HepG2 (cell line): Measurements from ENCODE around the gene DLL4. TPM values are rescaled to one million over a fixed set of nuclear protein-coding genes. Genes with fewer than 3 reads are reported as not detected.

Experiments
- ARID2 ChIP-seq: sonication (generic); formaldehyde crosslinking; IDR thresholded peaks from 2 replicates; pipeline ENCODE4 v1.8.1; 2022; ENCODE audit warnings: mild to moderate bottlenecking, missing genetic modification reagents, borderline replicate concordance
- ASH2L ChIP-seq: fragments of 300-600, 200-600 bp; sonication (generic); IDR thresholded peaks from 2 replicates; pipeline ENCODE4 v1.7.0; 2017; ENCODE audit warnings: low read depth, mild to moderate bottlenecking, moderate library complexity, mixed read lengths, low read length; ENCODE audit not compliant: insufficient read length
- CBX2 ChIP-seq, 2 experiments: fragments of 200-600 bp in 1 of 2; sonication (generic); formaldehyde crosslinking in 1 of 2; IDR thresholded peaks; 2 replicates each; pipeline versions ENCODE4 v1.7.0 to v1.8.1; 2018 to 2022; ENCODE audit warnings: low read depth in 2 of 2, low read length in 1 of 2, mild to moderate bottlenecking in 1 of 2, missing genetic modification reagents in 1 of 2
- ETV5 ChIP-seq: IDR thresholded peaks from 2 replicates; pipeline ENCODE4 v1.6.1; 2018; ENCODE audit warnings: missing biosample characterization, missing genetic modification reagents, inconsistent platforms, borderline replicate concordance
- GTF2F1 ChIP-seq: fragments of 150-350 bp; IDR thresholded peaks from 2 replicates; pipeline ENCODE4 v1.6.1; 2014; ENCODE audit warnings: low read length
- HINFP ChIP-seq: sonication (generic); formaldehyde crosslinking; IDR thresholded peaks from 2 replicates; pipeline ENCODE4 v1.4.0; 2020; ENCODE audit warnings: low read depth, mild to moderate bottlenecking, missing genetic modification reagents
- HNRNPH1 ChIP-seq: fragments of 200-400 bp; formaldehyde crosslinking; optimal IDR thresholded peaks from 2 replicates; pipeline ENCODE3; 2017; ENCODE audit warnings: mild to moderate bottlenecking, low read depth, low read length
- KDM1A ChIP-seq: IDR thresholded peaks from 2 replicates; pipeline ENCODE4 v1.6.1; 2016; ENCODE audit warnings: missing compliant biosample characterization
- KLF16 ChIP-seq, 2 experiments: sonication (generic) in 1 of 2; formaldehyde crosslinking in 1 of 2; IDR thresholded peaks; 2 replicates each; pipeline versions ENCODE4 v1.6.1 to v1.8.0; 2016 to 2023; ENCODE audit warnings: missing genetic modification reagents in 2 of 2, missing compliant biosample characterization in 1 of 2
- PHB2 ChIP-seq: fragments of 450-650 bp; IDR thresholded peaks from 2 replicates; pipeline ENCODE4 v1.6.1; 2018; ENCODE audit not compliant: partially characterized antibody
- TEF ChIP-seq: sonication (generic); formaldehyde crosslinking; IDR thresholded peaks from 2 replicates; pipeline ENCODE4 v1.5.0; 2020; ENCODE audit warnings: missing genetic modification reagents
- ZBTB3 ChIP-seq: sonication (generic); formaldehyde crosslinking; IDR thresholded peaks from 2 replicates; pipeline ENCODE4 v1.4.0; 2020; ENCODE audit warnings: low read depth, mild to moderate bottlenecking, moderate library complexity, missing genetic modification reagents, borderline replicate concordance
- ZFP41 ChIP-seq: sonication (generic); formaldehyde crosslinking; IDR thresholded peaks from 2 replicates; pipeline ENCODE4 v1.4.0; 2020; ENCODE audit warnings: mild to moderate bottlenecking, missing genetic modification reagents, borderline replicate concordance
- ZFP90 ChIP-seq: sonication (generic); formaldehyde crosslinking; IDR thresholded peaks from 2 replicates; pipeline ENCODE4 v1.8.0; 2022; ENCODE audit warnings: missing genetic modification reagents, mild to moderate bottlenecking, inconsistent platforms, borderline replicate concordance
- ZMYM3 ChIP-seq: sonication (generic); formaldehyde crosslinking; IDR thresholded peaks from 2 replicates; pipeline ENCODE4 v1.5.1; 2020; ENCODE audit warnings: mild to moderate bottlenecking, missing genetic modification reagents
- ZNF101 ChIP-seq: sonication (generic); formaldehyde crosslinking; IDR thresholded peaks from 2 replicates; pipeline ENCODE4 v1.4.0; 2020; ENCODE audit warnings: mild to moderate bottlenecking, low read depth, missing genetic modification reagents, borderline replicate concordance
- ZNF205 ChIP-seq: IDR thresholded peaks from 2 replicates; pipeline ENCODE4 v1.6.1; 2018; ENCODE audit warnings: missing biosample characterization, missing genetic modification reagents
- ZNF44 ChIP-seq: sonication (generic); formaldehyde crosslinking; IDR thresholded peaks from 2 replicates; pipeline ENCODE4 v1.5.1; 2020; ENCODE audit warnings: mild to moderate bottlenecking, missing genetic modification reagents
- ZNF484 ChIP-seq: sonication (generic); formaldehyde crosslinking; IDR thresholded peaks from 2 replicates; pipeline ENCODE4 v1.5.1; 2020; ENCODE audit warnings: mild to moderate bottlenecking, low read depth, missing genetic modification reagents, borderline replicate concordance
- ZNF567 ChIP-seq: sonication (generic); formaldehyde crosslinking; IDR thresholded peaks from 2 replicates; pipeline ENCODE4 v1.8.1; 2023; ENCODE audit warnings: mild to moderate bottlenecking, missing genetic modification reagents, borderline replicate concordance
- ZNF781 ChIP-seq: sonication (generic); formaldehyde crosslinking; IDR thresholded peaks from 2 replicates; pipeline ENCODE4 v1.5.1; 2020; ENCODE audit warnings: borderline replicate concordance, mild to moderate bottlenecking, missing genetic modification reagents; ENCODE audit errors: not compliant biosample characterization
- ZSCAN20 ChIP-seq: sonication (generic); formaldehyde crosslinking; IDR thresholded peaks from 2 replicates; pipeline ENCODE4 v1.4.0; 2020; ENCODE audit warnings: missing genetic modification reagents, mild to moderate bottlenecking, borderline replicate concordance
- polyA plus RNA-seq, 8 experiments: library from polyadenylated mRNA; depleted of rRNA in 3 of 8; stranded (reverse) in 7 of 8; unstranded in 1 of 8; fragments of >200 nt; fragmentation: Illumina TruSeq in 4 of 8; extraction: Trizol in 4 of 8; gene quantifications; 2 replicates each; pipeline versions ENCODE4 v1.2.1 to v1.2.3, GENCODE V29; 2011 to 2016; ENCODE audit warnings: low read depth in 4 of 8, missing spikeins in 1 of 8, mixed read lengths in 1 of 8; ENCODE audit not compliant: insufficient read depth in 1 of 8
- total RNA-seq, 5 experiments: library from RNA; depleted of rRNA; stranded (reverse); fragments of >200 nt; fragmentation: Illumina TruSeq; extraction: Trizol; gene quantifications; 2 replicates each; pipeline ENCODE4 v1.2.3, GENCODE V29; 2016; ENCODE audit warnings: low read depth in 1 of 5
- TF ChIP-seq, protein P1 (sequence below): sonication (generic); formaldehyde crosslinking; IDR thresholded peaks from 2 replicates; pipeline ENCODE4 v1.4.0; 2020; ENCODE audit warnings: mild to moderate bottlenecking, missing genetic modification reagents, borderline replicate concordance

The DLL4 gene
- total and polyA plus RNA-seq, 2 of the 13 experiments (the other 11 are each of a cell fraction or from before 2014, with no cell fraction given) = 0.20 to 0.25 TPM

DNA sequence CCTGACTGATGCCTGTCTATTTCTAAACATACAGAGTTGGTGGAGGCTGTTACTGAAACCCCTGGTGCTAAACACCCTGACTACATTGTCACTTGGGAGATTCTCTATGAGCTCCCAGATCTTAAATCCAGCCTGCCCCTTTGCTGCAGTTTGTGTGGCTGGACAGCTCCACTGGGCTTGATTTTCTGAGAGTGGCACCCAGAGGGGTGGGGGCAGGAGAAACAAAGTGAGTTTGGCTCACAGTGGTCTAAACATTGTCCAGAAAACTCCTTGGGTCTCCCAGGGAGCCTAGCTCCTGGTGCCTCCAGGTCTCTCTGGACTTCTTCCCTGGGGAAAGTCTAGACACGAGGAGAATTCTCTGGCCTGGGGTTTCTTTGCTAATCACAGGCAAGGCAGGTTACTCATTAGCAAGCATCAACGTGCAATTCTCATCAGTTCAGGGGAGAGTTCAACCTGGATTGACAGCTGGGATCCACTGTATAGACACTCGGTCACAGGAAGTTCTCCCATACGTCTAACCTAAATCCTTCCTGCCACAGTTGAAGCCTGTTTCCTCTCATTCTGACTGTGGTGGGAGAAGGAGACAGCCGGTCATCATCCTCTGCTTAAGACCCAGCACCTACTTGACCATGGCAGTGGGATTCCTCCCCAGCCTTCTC lies 7.1 kb upstream of the DLL4 start (continued):
- no peak for TF ChIP-seq CBX2 (IDR thresholded peaks at IDR 0.05; ENCODE audit: low read depth, low read length)
- TF ChIP-seq CBX2 (CRISPR knock-in tag; IDR thresholded peaks at IDR 0.05; ENCODE audit: low read depth) = no peak
- TF ChIP-seq ZNF44 (CRISPR knock-in tag) = no peak
- TF ChIP-seq GTF2F1 = no peak
- TF ChIP-seq ZFP90 = no peak
- TF ChIP-seq, protein P1, sequence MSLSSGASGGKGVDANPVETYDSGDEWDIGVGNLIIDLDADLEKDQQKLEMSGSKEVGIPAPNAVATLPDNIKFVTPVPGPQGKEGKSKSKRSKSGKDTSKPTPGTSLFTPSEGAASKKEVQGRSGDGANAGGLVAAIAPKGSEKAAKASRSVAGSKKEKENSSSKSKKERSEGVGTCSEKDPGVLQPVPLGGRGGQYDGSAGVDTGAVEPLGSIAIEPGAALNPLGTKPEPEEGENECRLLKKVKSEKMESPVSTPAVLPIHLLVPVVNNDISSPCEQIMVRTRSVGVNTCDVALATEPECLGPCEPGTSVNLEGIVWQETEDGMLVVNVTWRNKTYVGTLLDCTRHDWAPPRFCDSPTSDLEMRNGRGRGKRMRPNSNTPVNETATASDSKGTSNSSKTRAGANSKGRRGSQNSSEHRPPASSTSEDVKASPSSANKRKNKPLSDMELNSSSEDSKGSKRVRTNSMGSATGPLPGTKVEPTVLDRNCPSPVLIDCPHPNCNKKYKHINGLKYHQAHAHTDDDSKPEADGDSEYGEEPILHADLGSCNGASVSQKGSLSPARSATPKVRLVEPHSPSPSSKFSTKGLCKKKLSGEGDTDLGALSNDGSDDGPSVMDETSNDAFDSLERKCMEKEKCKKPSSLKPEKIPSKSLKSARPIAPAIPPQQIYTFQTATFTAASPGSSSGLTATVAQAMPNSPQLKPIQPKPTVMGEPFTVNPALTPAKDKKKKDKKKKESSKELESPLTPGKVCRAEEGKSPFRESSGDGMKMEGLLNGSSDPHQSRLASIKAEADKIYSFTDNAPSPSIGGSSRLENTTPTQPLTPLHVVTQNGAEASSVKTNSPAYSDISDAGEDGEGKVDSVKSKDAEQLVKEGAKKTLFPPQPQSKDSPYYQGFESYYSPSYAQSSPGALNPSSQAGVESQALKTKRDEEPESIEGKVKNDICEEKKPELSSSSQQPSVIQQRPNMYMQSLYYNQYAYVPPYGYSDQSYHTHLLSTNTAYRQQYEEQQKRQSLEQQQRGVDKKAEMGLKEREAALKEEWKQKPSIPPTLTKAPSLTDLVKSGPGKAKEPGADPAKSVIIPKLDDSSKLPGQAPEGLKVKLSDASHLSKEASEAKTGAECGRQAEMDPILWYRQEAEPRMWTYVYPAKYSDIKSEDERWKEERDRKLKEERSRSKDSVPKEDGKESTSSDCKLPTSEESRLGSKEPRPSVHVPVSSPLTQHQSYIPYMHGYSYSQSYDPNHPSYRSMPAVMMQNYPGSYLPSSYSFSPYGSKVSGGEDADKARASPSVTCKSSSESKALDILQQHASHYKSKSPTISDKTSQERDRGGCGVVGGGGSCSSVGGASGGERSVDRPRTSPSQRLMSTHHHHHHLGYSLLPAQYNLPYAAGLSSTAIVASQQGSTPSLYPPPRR (CRISPR knock-in tag) = no peak
- TF ChIP-seq ASH2L = no peak
- TF ChIP-seq ZNF781 = no peak
- TF ChIP-seq ZNF101 (CRISPR knock-in tag) = no peak
- peak; percentile 78 for TF ChIP-seq KDM1A
- TF ChIP-seq ZNF567 (CRISPR knock-in tag) = no peak
- TF ChIP-seq HNRNPH1 = no peak
- no peak for TF ChIP-seq PHB2
- no peak for TF ChIP-seq KLF16 (CRISPR knock-in tag; IDR thresholded peaks at IDR 0.05)
- TF ChIP-seq ZFP41 = no peak
- TF ChIP-seq ZSCAN20 (CRISPR knock-in tag) = peak; percentile 95
- TF ChIP-seq ARID2 (CRISPR knock-in tag) = no peak
- TF ChIP-seq ETV5 (CRISPR knock-in tag) = peak; percentile 18; the same call in 1 of the 2 replicates
- no peak for TF ChIP-seq ZNF484 (CRISPR knock-in tag)
- peak; percentile 99 for TF ChIP-seq ZMYM3
- TF ChIP-seq ZBTB3 = no peak
- TF ChIP-seq HINFP = no peak
- no peak for TF ChIP-seq TEF (CRISPR knock-in tag)
- no peak for TF ChIP-seq ZNF205 (CRISPR knock-in tag)
